ENCODE results near the gene PARD6G. TPM values are rescaled to one million over a fixed set of nuclear protein-coding genes. Genes with fewer than 3 reads are reported as not detected.
"Not testable (repeated sequence)": the region's sequence is repeated elsewhere in the genome, so short reads cannot be mapped to it uniquely, and the experiment has no call there.

PARD6G gene
- 1 to 10 TPM in 2 of 4 donors, under 1 TPM in 2; 0.40 to 3.3 (median 1.3) TPM for total RNA-seq

DNA sequence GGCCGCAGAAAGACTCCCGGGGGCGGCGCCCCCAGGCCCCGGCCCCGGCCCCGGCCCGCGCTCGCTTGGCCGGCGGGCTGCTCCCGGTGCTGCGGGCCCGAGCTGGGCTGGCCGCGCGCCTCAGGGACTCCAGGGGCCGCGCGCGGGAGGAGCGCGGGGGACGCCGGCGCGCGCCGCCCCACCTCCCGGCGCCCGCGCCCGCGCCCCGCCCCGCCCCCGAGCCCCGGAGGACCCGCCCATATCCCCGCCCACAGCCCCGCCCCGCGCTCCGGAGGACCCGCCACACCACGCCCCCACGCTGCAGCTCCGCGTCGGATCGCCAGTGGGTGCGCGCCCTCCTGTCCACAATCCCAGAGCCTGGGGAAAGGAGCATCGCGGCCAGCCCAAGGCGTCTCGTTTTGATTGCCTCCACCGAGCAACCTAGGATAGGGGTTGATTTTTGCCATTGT is at the start of gene PARD6G:
Gene PARD6G, minus strand, starts transcription at position 122 of the 449 bp plus-strand sequence. CDS start 166 bp downstream, outside the sequence.
- in situ Hi-C loops (cut with MboI; ENCODE audit: low pct_ligation_motif_present in 1 of 4, low pct_unique_long_range_greater_than_20kb in 1 of 4, low sequenced_read_pairs in 3 of 4) (no loop called here), intact Hi-C loops (cut with DNase I; ENCODE audit: low total_unique reads) (no loop called here)
- Histone ChIP-seq H3K36me3 (no peaks in the 10 kb centered on the region), H3K4me1 (peaks cover 0 to 17% (median 11%) of the 10 kb centered on the region in 4 donors), H3K9me3 (no peaks in the 10 kb centered on the region), H3K27me3 (peaks cover 30% of the 10 kb centered on the region), H3K27ac (peak within 1 kb of the TSS; percentile 22 to 57 (median 40)), H3K4me3 (peak within 1 kb of the TSS; percentile 61 to 92 (median 81))
- peak; percentile 83 for DNase-seq
- 3% methylated on average over 18 of the region's 60 CpGs; no CpG with 5 or more reads in 1 of the 2 donors for WGBS, 2 donors (ENCODE audit: low coverage in 1 of 2)
- TF ChIP-seq CTCF (IDR thresholded peaks at IDR 0.05) (peak in 2 of 5 experiments; percentile 13 to 14), POLR2AphosphoS5 (IDR thresholded peaks at IDR 0.05) (no peak), EP300 (IDR thresholded peaks at IDR 0.05; ENCODE audit: low read depth) (no peak), POLR2A (IDR thresholded peaks at IDR 0.05) (no peak)

DNA sequence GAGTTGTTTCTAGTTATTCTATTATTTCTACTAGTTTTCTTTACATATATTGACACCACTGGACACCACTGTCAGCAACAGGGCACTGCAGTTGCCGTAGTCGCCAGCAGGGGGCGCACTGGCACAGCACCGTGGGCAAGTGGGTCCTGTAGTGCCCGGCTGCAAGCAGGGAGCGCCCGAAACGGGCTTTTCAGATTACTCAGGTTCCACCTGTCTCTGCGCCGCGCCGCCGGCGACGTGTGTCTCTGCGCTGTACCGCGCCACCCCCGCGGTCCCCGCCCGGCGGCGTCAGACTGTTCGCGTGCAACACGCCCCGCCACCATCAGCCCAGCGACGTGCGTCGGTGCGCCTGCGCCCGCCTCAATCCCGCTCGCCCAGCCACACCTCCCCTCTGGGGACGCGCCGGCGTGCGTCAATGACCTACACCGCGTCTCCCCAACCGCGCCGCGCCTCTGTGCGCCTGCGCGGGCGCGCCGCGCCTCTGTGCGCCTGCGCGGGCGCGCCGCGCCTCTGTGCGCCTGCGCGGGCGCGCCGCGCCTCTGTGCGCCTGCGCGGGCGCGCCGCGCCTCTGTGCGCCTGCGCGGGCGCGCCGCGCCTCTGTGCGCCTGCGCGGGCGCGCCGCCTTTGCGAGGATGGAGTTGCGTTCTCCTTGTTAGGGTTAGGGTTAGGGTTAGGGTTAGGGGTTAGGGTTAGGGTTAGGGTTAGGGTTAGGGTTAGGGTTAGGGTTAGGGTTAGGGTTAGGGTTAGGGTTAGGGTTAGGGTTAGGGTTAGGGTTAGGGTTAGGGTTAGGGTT is 15.1 kb upstream of the PARD6G start:
- H3K9me3 ChIP-seq; H3K4me1 ChIP-seq; H3K36me3 ChIP-seq; in situ Hi-C loops (cut with MboI; ENCODE audit: low pct_ligation_motif_present in 1 of 4, low pct_unique_long_range_greater_than_20kb in 1 of 4, low sequenced_read_pairs in 3 of 4); H3K27me3 ChIP-seq; H3K27ac ChIP-seq; H3K4me3 ChIP-seq; intact Hi-C loops (cut with DNase I; ENCODE audit: low total_unique reads); DNase-seq: not testable (repeated sequence)
- WGBS, 2 donors (ENCODE audit: low coverage in 1 of 2): 88 to 95% methylated on average over 41 to 91 of the region's 91 CpGs
- TF ChIP-seq CTCF (IDR thresholded peaks at IDR 0.05): peak in 4 of 5 experiments; percentile 33 to 43 (median 36)

GRCh38 chr18:80259610-80260009 is 12.3 kb upstream of the PARD6G start:
- H3K4me1 ChIP-seq: no peaks in the 10 kb centered on the region
- no peak overlapping the region for H3K27ac ChIP-seq
- no peaks in the 10 kb centered on the region for H3K27me3 ChIP-seq
- intact Hi-C loops (cut with DNase I; ENCODE audit: low total_unique reads): no loop called here
- no peak overlapping the region for H3K4me3 ChIP-seq
- in situ Hi-C loops (cut with MboI; ENCODE audit: low pct_ligation_motif_present in 1 of 4, low pct_unique_long_range_greater_than_20kb in 1 of 4, low sequenced_read_pairs in 3 of 4): no loop called here
- no peaks in the 10 kb centered on the region for H3K9me3 ChIP-seq
- 87 to 91% methylated on average over 4 of the region's 4 CpGs for WGBS, 2 donors (ENCODE audit: low coverage in 1 of 2)
- TF ChIP-seq CTCF (IDR thresholded peaks at IDR 0.05) (no peak), POLR2A (IDR thresholded peaks at IDR 0.05) (no peak), POLR2AphosphoS5 (IDR thresholded peaks at IDR 0.05) (no peak), EP300 (IDR thresholded peaks at IDR 0.05; ENCODE audit: low read depth) (no peak)
- H3K36me3 ChIP-seq: no peaks in the 10 kb centered on the region
- DNase-seq: no peak

- Histone ChIP-seq H3K36me3 (no peaks in the 10 kb centered on the region), H3K9me3 (no peaks in the 10 kb centered on the region), H3K27ac (no peak overlapping the region), H3K27me3 (no peaks in the 10 kb centered on the region), H3K4me1 (no peaks in the 10 kb centered on the region), H3K4me3 (no peak overlapping the region)
- no peak for DNase-seq
- 78 to 79% methylated on average over 3 of the region's 3 CpGs for WGBS, 2 donors (ENCODE audit: low coverage in 1 of 2)
- TF ChIP-seq POLR2A (IDR thresholded peaks at IDR 0.05): no peak
- no peak for TF ChIP-seq EP300 (IDR thresholded peaks at IDR 0.05; ENCODE audit: low read depth)
- TF ChIP-seq CTCF (IDR thresholded peaks at IDR 0.05): no peak
- no peak for TF ChIP-seq POLR2AphosphoS5 (IDR thresholded peaks at IDR 0.05)
- intact Hi-C loops (cut with DNase I; ENCODE audit: low total_unique reads): no loop called here
- in situ Hi-C loops (cut with MboI; ENCODE audit: low pct_ligation_motif_present in 1 of 4, low pct_unique_long_range_greater_than_20kb in 1 of 4, low sequenced_read_pairs in 3 of 4): no loop called here
These were observed 11.3 kb upstream of the PARD6G start for GRCh38 chr18:80258640-80259039.
